Lower lobe of right lung (tissue), 2 donors: Measurements from ENCODE around the gene SEZ6. TPM values are rescaled to one million over a fixed set of nuclear protein-coding genes. Genes with fewer than 3 reads are reported as not detected.

ENCODE experiments used
- ATAC-seq, 2 donors: fragments of 200-7000 bp; cut with Tn5 transposase; one replicate each; pipeline ENCODE4 v1.9.1; 2020 to 2022; ENCODE audit warnings: mild to moderate bottlenecking in 2 of 2, moderate library complexity in 2 of 2
- DNase-seq: peaks from one replicate; pipeline ENCODE4 v3.0.0-alpha.2; 2020
- H3K27ac ChIP-seq: fragments of 200-600 bp; one replicate; pipeline ENCODE4 v1.8.0; 2022
- H3K27me3 ChIP-seq: fragments of 200-600 bp; one replicate; pipeline ENCODE4 v1.8.0; 2022; ENCODE audit warnings: low read depth
- H3K36me3 ChIP-seq: fragments of 200-600 bp; one replicate; pipeline ENCODE4 v1.8.0; 2022; ENCODE audit warnings: mild to moderate bottlenecking
- H3K4me1 ChIP-seq: fragments of 200-600 bp; one replicate; pipeline ENCODE4 v1.8.0; 2022
- H3K4me3 ChIP-seq: fragments of 200-600 bp; one replicate; pipeline ENCODE4 v1.8.0; 2022; ENCODE audit warnings: mild to moderate bottlenecking
- H3K9me3 ChIP-seq: fragments of 200-600 bp; one replicate; pipeline ENCODE4 v1.8.0; 2022
- intact Hi-C: fragments of 100-400 bp; cut with DNase I; formaldehyde crosslinking; loops from one replicate; pipeline ENCODE4 v1.11.0; 2022
- total RNA-seq: library from RNA; stranded (reverse); fragmentation: NEBNext Ultra II Directional; extraction: Animal tissue kit (Norgen Biotek cat#: 25700); gene quantifications from one replicate; pipeline ENCODE4 v1.2.1, GENCODE V29; 2021
- TF ChIP-seq, protein P1 (sequence below): fragments of 200-600 bp; IDR thresholded peaks from one replicate; pipeline ENCODE4 v1.8.0; 2022; ENCODE audit warnings: antibody characterized with exemption, mild to moderate bottlenecking
- donor health status: DM: no; HTN: yes; CAD: no; lungs with severe emphysema.

SEZ6 gene
- total RNA-seq, 1 donor from 2014 or later: not detected

GRCh38 chr17:28992625-28993600 lies 12.9 kb downstream of the SEZ6 start:
- intact Hi-C loops: no loop called here
- no peaks in the 10 kb centered on the region for H3K9me3 ChIP-seq

DNA sequence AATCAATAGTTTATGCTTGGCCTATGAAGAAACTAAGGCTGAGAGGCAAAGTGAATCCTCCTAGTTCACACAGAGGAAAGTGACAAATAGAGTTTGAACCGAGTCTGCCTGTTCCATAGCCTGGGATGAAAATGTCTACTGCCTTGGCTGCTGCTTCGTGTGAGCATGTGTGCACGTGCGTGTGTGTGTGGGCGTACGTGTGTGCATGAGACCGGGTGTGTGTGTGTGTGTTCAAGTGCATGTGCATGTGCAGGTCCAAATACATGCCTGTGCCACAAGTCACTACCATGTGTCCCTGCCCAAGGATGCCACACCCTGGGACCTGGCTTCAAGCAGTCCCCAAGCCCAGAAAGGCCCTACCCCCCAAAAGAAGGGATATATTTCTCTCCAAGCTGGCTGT lies 13.6 kb downstream of the SEZ6 start:
- no peaks in the 10 kb centered on the region for H3K36me3 ChIP-seq

More at GRCh38 chr17:28992625-28993600, 12.9 kb downstream of the SEZ6 start:
- TF ChIP-seq, protein P1, sequence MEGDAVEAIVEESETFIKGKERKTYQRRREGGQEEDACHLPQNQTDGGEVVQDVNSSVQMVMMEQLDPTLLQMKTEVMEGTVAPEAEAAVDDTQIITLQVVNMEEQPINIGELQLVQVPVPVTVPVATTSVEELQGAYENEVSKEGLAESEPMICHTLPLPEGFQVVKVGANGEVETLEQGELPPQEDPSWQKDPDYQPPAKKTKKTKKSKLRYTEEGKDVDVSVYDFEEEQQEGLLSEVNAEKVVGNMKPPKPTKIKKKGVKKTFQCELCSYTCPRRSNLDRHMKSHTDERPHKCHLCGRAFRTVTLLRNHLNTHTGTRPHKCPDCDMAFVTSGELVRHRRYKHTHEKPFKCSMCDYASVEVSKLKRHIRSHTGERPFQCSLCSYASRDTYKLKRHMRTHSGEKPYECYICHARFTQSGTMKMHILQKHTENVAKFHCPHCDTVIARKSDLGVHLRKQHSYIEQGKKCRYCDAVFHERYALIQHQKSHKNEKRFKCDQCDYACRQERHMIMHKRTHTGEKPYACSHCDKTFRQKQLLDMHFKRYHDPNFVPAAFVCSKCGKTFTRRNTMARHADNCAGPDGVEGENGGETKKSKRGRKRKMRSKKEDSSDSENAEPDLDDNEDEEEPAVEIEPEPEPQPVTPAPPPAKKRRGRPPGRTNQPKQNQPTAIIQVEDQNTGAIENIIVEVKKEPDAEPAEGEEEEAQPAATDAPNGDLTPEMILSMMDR: no peak
- H3K27ac ChIP-seq: no peak overlapping the region
- H3K4me3 ChIP-seq: no peak overlapping the region
- DNase-seq (no peak), ATAC-seq (peak in 1 of 2 donors; percentile 16)
- H3K4me1 ChIP-seq: no peaks in the 10 kb centered on the region
- H3K27me3 ChIP-seq: peaks cover 4% of the 10 kb centered on the region
- H3K36me3 ChIP-seq: no peaks in the 10 kb centered on the region

DNA sequence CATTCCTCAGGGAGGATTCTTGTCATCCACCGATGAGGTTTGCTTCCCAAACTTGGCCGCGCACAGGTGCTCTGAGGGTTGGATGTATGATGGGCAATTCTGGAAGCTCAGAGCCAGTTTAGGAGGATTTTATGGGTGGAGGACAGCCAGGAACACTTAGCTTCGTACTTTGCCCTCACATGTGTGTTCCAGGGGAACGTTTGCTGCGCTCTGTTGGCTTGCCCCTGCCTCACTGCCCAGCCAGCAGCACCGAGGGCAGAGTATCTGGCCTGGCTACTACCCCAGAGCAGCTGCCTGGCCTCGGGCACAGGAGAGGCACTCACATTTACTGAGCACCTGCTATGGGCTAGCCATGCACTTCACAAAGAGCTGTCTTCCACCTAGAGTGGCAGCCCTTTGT lies 14.1 kb downstream of the SEZ6 start:
- intact Hi-C loops: no loop called here
- Histone ChIP-seq H3K27ac (no peak overlapping the region), H3K36me3 (no peaks in the 10 kb centered on the region), H3K4me1 (no peaks in the 10 kb centered on the region), H3K27me3 (peaks cover 12% of the 10 kb centered on the region), H3K4me3 (no peak overlapping the region), H3K9me3 (no peaks in the 10 kb centered on the region)
- DNase-seq: no peak
- ATAC-seq: no peak
- TF ChIP-seq, protein P1: no peak

More for the DNA sequence above, 13.6 kb downstream of the SEZ6 start:
- Histone ChIP-seq H3K4me3 (no peak overlapping the region), H3K4me1 (no peaks in the 10 kb centered on the region), H3K9me3 (no peaks in the 10 kb centered on the region), H3K27ac (no peak overlapping the region), H3K27me3 (peaks cover 8% of the 10 kb centered on the region)
- ATAC-seq (no peak), DNase-seq (no peak)
- intact Hi-C loops: no loop called here
- TF ChIP-seq, protein P1: no peak

GRCh38 chr17:28989028-28989427 lies 16.8 kb downstream of the SEZ6 start:
- intact Hi-C loops: no loop called here
- H3K27ac ChIP-seq: no peak overlapping the region
- no peaks in the 10 kb centered on the region for H3K36me3 ChIP-seq
- no peaks in the 10 kb centered on the region for H3K4me1 ChIP-seq
- no peak overlapping the region for H3K4me3 ChIP-seq
- DNase-seq: no peak
- no peak for ATAC-seq
- TF ChIP-seq, protein P1: no peak
- peaks cover 17% of the 10 kb centered on the region for H3K27me3 ChIP-seq
- no peaks in the 10 kb centered on the region for H3K9me3 ChIP-seq

DNA sequence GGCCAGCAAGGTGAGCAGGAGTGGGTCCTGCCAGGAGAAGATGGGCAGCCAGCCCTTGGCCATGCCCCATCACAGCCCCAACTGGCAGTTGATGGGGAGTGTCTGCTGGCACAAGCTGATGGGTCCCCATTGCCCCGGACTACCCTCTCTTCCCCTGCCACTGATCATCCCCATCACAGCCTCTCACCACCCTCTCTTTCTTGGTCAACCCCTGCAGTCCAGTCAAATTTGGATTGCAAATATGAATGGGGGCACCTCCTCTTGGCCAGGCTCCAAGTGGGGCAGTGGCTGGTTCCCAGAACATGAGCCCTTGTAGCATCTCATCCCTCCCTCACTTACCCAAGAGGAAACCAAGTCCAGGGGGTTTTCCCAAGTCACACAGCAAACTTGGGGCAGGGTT lies 17.4 kb downstream of the SEZ6 start:
- Histone ChIP-seq H3K27me3 (peaks cover 17% of the 10 kb centered on the region), H3K4me3 (no peak overlapping the region), H3K27ac (no peak overlapping the region), H3K9me3 (no peaks in the 10 kb centered on the region), H3K4me1 (peaks cover 4% of the 10 kb centered on the region), H3K36me3 (no peaks in the 10 kb centered on the region)
- DNase-seq: no peak
- TF ChIP-seq, protein P1: no peak
- no peak for ATAC-seq
- intact Hi-C loops: no loop called here
